Mesenchymal stem cell (in vitro differentiated cells and primary cell): Measurements from ENCODE around the gene NPM3.

ENCODE experiments used
- DNase-seq: peaks from one replicate; pipeline ENCODE4 v3.0.0-alpha.2; 2013
- H2AFZ ChIP-seq: one replicate; pipeline ENCODE4 v1.6.1; 2013; ENCODE audit warnings: low read depth, mild to moderate bottlenecking, control low read depth, inconsistent platforms, low read length, moderate library complexity
- H2AK5ac ChIP-seq: 2 replicates; pipeline ENCODE4 v1.6.1; 2013; ENCODE audit warnings: low read length, moderate library complexity, mild to moderate bottlenecking, inconsistent platforms; ENCODE audit not compliant: severe bottlenecking
- H2BK120ac ChIP-seq: one replicate; pipeline ENCODE4 v1.6.1; 2013; ENCODE audit warnings: low read depth, mild to moderate bottlenecking, inconsistent platforms, low read length, moderate library complexity
- H2BK12ac ChIP-seq, 2 experiments: one replicate each; pipeline ENCODE4 v1.6.1; 2013; ENCODE audit warnings: inconsistent platforms in 2 of 2, low read length in 2 of 2, mild to moderate bottlenecking in 2 of 2, moderate library complexity in 2 of 2, control low read depth in 1 of 2
- H2BK15ac ChIP-seq: one replicate; pipeline ENCODE4 v1.6.1; 2013; ENCODE audit warnings: mild to moderate bottlenecking, low read depth, inconsistent platforms; ENCODE audit not compliant: poor library complexity, severe bottlenecking
- H2BK5ac ChIP-seq: 2 replicates; pipeline ENCODE4 v1.6.1; 2013; ENCODE audit warnings: low read depth, mild to moderate bottlenecking, low read length, control low read depth, inconsistent platforms; ENCODE audit not compliant: poor library complexity, severe bottlenecking
- H3K14ac ChIP-seq, 2 experiments: one replicate each; pipeline ENCODE4 v1.6.1; 2013; ENCODE audit warnings: inconsistent platforms in 2 of 2, low read length in 2 of 2, control low read depth in 1 of 2, mild to moderate bottlenecking in 1 of 2, moderate library complexity in 1 of 2
- H3K18ac ChIP-seq, 2 experiments: one replicate each; pipeline ENCODE4 v1.6.1; 2013; ENCODE audit warnings: inconsistent platforms in 2 of 2, low read length in 2 of 2, control low read depth in 1 of 2, low read depth in 1 of 2, mild to moderate bottlenecking in 1 of 2
- H3K23ac ChIP-seq, 2 experiments: one replicate each; pipeline ENCODE4 v1.6.1; 2013; ENCODE audit warnings: inconsistent platforms in 2 of 2, low read length in 2 of 2, mild to moderate bottlenecking in 2 of 2, moderate library complexity in 2 of 2, control low read depth in 1 of 2
- H3K27ac ChIP-seq: 2 replicates; pipeline ENCODE4 v1.5.1; 2013; ENCODE audit warnings: mild to moderate bottlenecking, moderate library complexity, low read length, control low read depth, inconsistent platforms; ENCODE audit not compliant: poor library complexity, severe bottlenecking
- H3K27me3 ChIP-seq, 2 experiments: 2 replicates each; pipeline versions ENCODE4 v1.6.1 to v1.7.0; 2013; ENCODE audit warnings: low read length in 2 of 2, mild to moderate bottlenecking in 2 of 2, moderate library complexity in 2 of 2, control low read depth in 1 of 2, inconsistent platforms in 1 of 2; ENCODE audit not compliant: control insufficient read depth in 1 of 2, insufficient read depth in 1 of 2
- H3K36me3 ChIP-seq, 2 experiments: 2 replicates each; pipeline versions ENCODE4 v1.6.1 to v1.7.0; 2013; ENCODE audit warnings: low read length in 2 of 2, control low read depth in 1 of 2, inconsistent platforms in 1 of 2, low read depth in 1 of 2, mild to moderate bottlenecking in 1 of 2; ENCODE audit not compliant: insufficient read depth in 2 of 2, control insufficient read depth in 1 of 2
- H3K4ac ChIP-seq, 2 experiments: one replicate each; pipeline ENCODE4 v1.6.1; 2013; ENCODE audit warnings: inconsistent platforms in 2 of 2, low read length in 2 of 2, mild to moderate bottlenecking in 2 of 2, moderate library complexity in 2 of 2, control low read depth in 1 of 2, low read depth in 1 of 2
- H3K4me1 ChIP-seq: 2 replicates; pipeline ENCODE4 v1.6.1; 2013; ENCODE audit warnings: low read depth, low read length, control low read depth; ENCODE audit not compliant: control insufficient read depth, insufficient read depth
- H3K4me2 ChIP-seq: 2 replicates; pipeline ENCODE4 v1.6.1; 2013; ENCODE audit warnings: low read length, mild to moderate bottlenecking, inconsistent platforms; ENCODE audit not compliant: poor library complexity, severe bottlenecking
- H3K4me3 ChIP-seq, 2 experiments: 2 replicates each; pipeline versions ENCODE4 v1.5.1 to v1.7.0; 2013; ENCODE audit warnings: low read length in 2 of 2, mild to moderate bottlenecking in 2 of 2, control low read depth in 1 of 2, low read depth in 1 of 2; ENCODE audit not compliant: insufficient read depth in 1 of 2
- H3K79me1 ChIP-seq: replicated peaks from 2 replicates; pipeline ENCODE4 v1.6.1; 2013; ENCODE audit warnings: mild to moderate bottlenecking, control low read depth, low read length, inconsistent platforms; ENCODE audit not compliant: poor library complexity, severe bottlenecking
- H3K9ac ChIP-seq: 2 replicates; pipeline ENCODE4 v1.7.0; 2013; ENCODE audit warnings: mild to moderate bottlenecking, low read length, moderate library complexity
- H3K9me3 ChIP-seq: 2 replicates; pipeline ENCODE4 v1.7.0; 2013; ENCODE audit warnings: mild to moderate bottlenecking, low read length; ENCODE audit not compliant: control insufficient read depth
- H4K8ac ChIP-seq: one replicate; pipeline ENCODE4 v1.6.1; 2013; ENCODE audit warnings: inconsistent platforms, mild to moderate bottlenecking, low read length, moderate library complexity
- H4K91ac ChIP-seq: one replicate; pipeline ENCODE4 v1.6.1; 2013; ENCODE audit warnings: mild to moderate bottlenecking, low read length, inconsistent platforms
- WGBS: methylation state at CpG from one replicate; pipeline ENCODE4 v1.1.7; 2013; ENCODE audit warnings: mixed read lengths; 5-methylcytosine and 5-hydroxymethylcytosine counted together

Gene NPM3

GRCh38 chr10:101736666-101737065 lies 46.6 kb downstream of the NPM3 start:
- no peak overlapping the region for H3K4me2 ChIP-seq
- no peak overlapping the region for H3K9ac ChIP-seq
- no peak overlapping the region for H2AK5ac ChIP-seq

DNA sequence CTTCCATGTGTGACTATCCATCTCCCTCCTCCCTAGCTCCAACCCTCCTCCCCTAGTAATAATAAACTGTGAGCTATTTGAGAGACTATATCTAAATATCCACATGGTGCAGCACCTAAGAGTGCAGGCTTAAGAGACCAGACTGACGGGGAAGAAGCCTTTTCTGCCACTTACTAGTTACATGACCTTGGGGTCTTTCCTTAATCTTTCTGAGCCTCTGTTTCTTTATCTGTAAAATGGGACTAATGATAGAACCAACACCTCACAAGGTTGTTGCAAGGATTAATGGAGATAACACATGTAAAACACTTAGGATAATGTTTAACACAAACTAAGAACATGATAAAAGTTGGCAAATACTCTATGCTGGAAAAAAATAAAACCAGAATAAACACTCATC lies 51.1 kb downstream of the NPM3 start:
- H3K4me1 ChIP-seq: no peaks in the 10 kb centered on the region
- no peak for DNase-seq
- H3K9ac ChIP-seq: no peak overlapping the region
- H3K27me3 ChIP-seq: peaks cover 20 to 36% of the 10 kb centered on the region in 2 experiments
- H3K27ac ChIP-seq: no peak overlapping the region
- no peak overlapping the region for H3K4ac ChIP-seq
- H2BK12ac ChIP-seq: no peak overlapping the region
- H2BK120ac ChIP-seq: no peak overlapping the region
- no peak overlapping the region for H2AK5ac ChIP-seq
- no peak overlapping the region for H3K23ac ChIP-seq
- H3K36me3 ChIP-seq: no peaks in the 10 kb centered on the region
- no peak overlapping the region for H3K4me2 ChIP-seq
- no peak overlapping the region for H2AFZ ChIP-seq
- no peak overlapping the region for H4K91ac ChIP-seq
- WGBS: no CpG with 5 or more reads among the region's 1 CpG
- H3K9me3 ChIP-seq: no peaks in the 10 kb centered on the region
- H3K14ac ChIP-seq: no peak overlapping the region
- no peak overlapping the region for H2BK5ac ChIP-seq
- no peak overlapping the region for H3K18ac ChIP-seq
- H4K8ac ChIP-seq: no peak overlapping the region
- H3K4me3 ChIP-seq: no peak overlapping the region
- H2BK15ac ChIP-seq: no peak overlapping the region
- H3K79me1 ChIP-seq: no peaks in the 10 kb centered on the region

More at GRCh38 chr10:101736666-101737065, 46.6 kb downstream of the NPM3 start:
- no peak overlapping the region for H4K8ac ChIP-seq
- H3K14ac ChIP-seq: no peak overlapping the region
- no peak overlapping the region for H2AFZ ChIP-seq
- no peaks in the 10 kb centered on the region for H3K36me3 ChIP-seq
- no peak overlapping the region for H3K4me3 ChIP-seq
- peaks cover 36 to 53% of the 10 kb centered on the region in 2 experiments for H3K27me3 ChIP-seq
- H2BK5ac ChIP-seq: no peak overlapping the region
- DNase-seq: no peak
- H3K4ac ChIP-seq: no peak overlapping the region
- no peaks in the 10 kb centered on the region for H3K9me3 ChIP-seq
- no peak overlapping the region for H2BK12ac ChIP-seq
- no peaks in the 10 kb centered on the region for H3K4me1 ChIP-seq
- no peak overlapping the region for H3K18ac ChIP-seq
- no peaks in the 10 kb centered on the region for H3K79me1 ChIP-seq
- no peak overlapping the region for H2BK120ac ChIP-seq
- H3K27ac ChIP-seq: no peak overlapping the region
- no peak overlapping the region for H3K23ac ChIP-seq
- H2BK15ac ChIP-seq: no peak overlapping the region
- whole genome bisulfite sequencing: 86% methylated on average over 2 of the region's 3 CpGs
- H4K91ac ChIP-seq: no peak overlapping the region
